CD4-positive, alpha-beta T cell treated with Interleukin-4 for 4 hours (primary cell): Measurements from ENCODE around the gene IQCF5.
"Not testable (repeated sequence)": the region's sequence is repeated elsewhere in the genome, so short reads cannot be mapped to it uniquely, and the experiment has no call there.

Experiments used
- DNase-seq: peaks from one replicate; pipeline ENCODE4 v3.0.0-alpha.2; 2020

IQCF5 gene

GRCh38 chr3:51862886-51863285, 12.5 kb downstream of the IQCF5 start:
- no peak for DNase-seq

- no peak for DNase-seq
These were observed 14.4 kb downstream of the IQCF5 start, which contains the start of gene IQCF2 for GRCh38 chr3:51860703-51861665. Gene IQCF2, plus strand, starts transcription at chr3:51861615. Its CDS starts 52 bp downstream, at chr3:51861667.

GRCh38 chr3:51855411-51855810, 20.0 kb downstream of the IQCF5 start:
- not testable (repeated sequence) for DNase-seq

- DNase-seq: no peak
These were observed 30.3 kb downstream of the IQCF5 start for GRCh38 chr3:51845129-51845528.

- DNase-seq: no peak
These were observed 38.8 kb downstream of the IQCF5 start for GRCh38 chr3:51836606-51837005.

GRCh38 chr3:51830836-51831385, 44.5 kb downstream of the IQCF5 start:
- DNase-seq: no peak

GRCh38 chr3:51830345-51830744, 45.1 kb downstream of the IQCF5 start:
- no peak for DNase-seq

GRCh38 chr3:51828297-51828696, 47.1 kb downstream of the IQCF5 start:
- no peak for DNase-seq
